WTC11 (cell line): ENCODE data around the gene CELF1. TPM values are rescaled to one million over a fixed set of nuclear protein-coding genes. Genes with fewer than 3 reads are reported as not detected.
A peak's percentile ranks its signal among the peaks of the same experiment; 100 is the strongest.
"Not testable (repeated sequence)": the region's sequence is repeated elsewhere in the genome, so short reads cannot be mapped to it uniquely, and the experiment has no call there.

Experiments used
- ATAC-seq: fragments of 200-7000 bp; cut with Tn5 transposase; 2 replicates; pipeline ENCODE4 v1.10.0; 2021; ENCODE audit warnings: mild to moderate bottlenecking, moderate library complexity
- CTCF ChIA-PET: fragments of 300-600 bp; sonication (Branson Sonifier 250); formaldehyde crosslinking; loops from one replicate; lab custom pipeline; 2021; ENCODE audit warnings: antibody characterized with exemption; lab: Charles Lee
- POLR2A ChIA-PET: fragments of 350-600 bp; sonication (Branson Sonifier 250); formaldehyde crosslinking; loops from one replicate; lab custom pipeline; 2021; ENCODE audit warnings: antibody characterized with exemption; lab: Charles Lee
- DNase-seq: peaks from one replicate; pipeline ENCODE4 v3.0.0; 2021; ENCODE audit warnings: low spot score
- H3K27ac Mint-ChIP-seq: 2 replicates; pipeline ENCODE4 v1.8.0; 2021; ENCODE audit warnings: mixed read lengths
- H3K27me3 Mint-ChIP-seq: 2 replicates; pipeline ENCODE4 v1.8.0; 2021; ENCODE audit warnings: low read depth, mild to moderate bottlenecking, moderate library complexity, mixed read lengths
- H3K36me3 Mint-ChIP-seq: 2 replicates; pipeline ENCODE4 v1.8.0; 2021; ENCODE audit warnings: mixed read lengths
- H3K4me1 Mint-ChIP-seq: 2 replicates; pipeline ENCODE4 v1.8.0; 2022; ENCODE audit warnings: mixed read lengths
- H3K4me3 Mint-ChIP-seq: 2 replicates; pipeline ENCODE4 v1.8.0; 2021; ENCODE audit warnings: mild to moderate bottlenecking, moderate library complexity, mixed read lengths
- H3K9me3 Mint-ChIP-seq: 2 replicates; pipeline ENCODE4 v1.8.0; 2021; ENCODE audit warnings: mixed read lengths
- AFF4 ChIP-seq: sonication (generic); formaldehyde crosslinking; IDR thresholded peaks from 2 replicates; pipeline ENCODE4 v1.8.1; 2023; ENCODE audit warnings: mild to moderate bottlenecking, missing genetic modification reagents, borderline replicate concordance
- ATF3 ChIP-seq: sonication (generic); formaldehyde crosslinking; conservative IDR thresholded peaks from 2 replicates; pipeline ENCODE4 v1.8.1; 2022; ENCODE audit warnings: mild to moderate bottlenecking, missing genetic modification reagents
- CDX4 ChIP-seq: fragments of 250-450 bp; sonication (Bioruptor Pico); IDR thresholded peaks from 2 replicates; pipeline ENCODE4 v1.9.0; 2021; ENCODE audit warnings: moderate library complexity, mild to moderate bottlenecking, inconsistent platforms, borderline replicate concordance
- E2F4 ChIP-seq: sonication (generic); formaldehyde crosslinking; IDR thresholded peaks from 2 replicates; pipeline ENCODE4 v1.8.1; 2022; ENCODE audit warnings: low read depth, mild to moderate bottlenecking, moderate library complexity, missing genetic modification reagents, borderline replicate concordance
- E2F5 ChIP-seq: sonication (generic); formaldehyde crosslinking; IDR thresholded peaks from 2 replicates; pipeline ENCODE4 v1.8.1; 2022; ENCODE audit warnings: mild to moderate bottlenecking, moderate library complexity, missing genetic modification reagents
- ERG ChIP-seq: fragments of 250-450 bp; sonication (Bioruptor Pico); IDR thresholded peaks from 2 replicates; pipeline ENCODE4 v1.8.0; 2021; ENCODE audit warnings: mild to moderate bottlenecking
- FOXP1 ChIP-seq: sonication (generic); formaldehyde crosslinking; IDR thresholded peaks from 2 replicates; pipeline ENCODE4 v1.8.0; 2022; ENCODE audit warnings: missing genetic modification reagents, mild to moderate bottlenecking, moderate library complexity, borderline replicate concordance
- GRHL2 ChIP-seq: fragments of 250-450 bp; sonication (Bioruptor Pico); IDR thresholded peaks from 2 replicates; pipeline ENCODE4 v1.8.0; 2022; ENCODE audit warnings: mild to moderate bottlenecking, moderate library complexity; ENCODE audit not compliant: insufficient replicate concordance, severe bottlenecking
- GTF2I ChIP-seq: fragments of 250-450 bp; sonication (Bioruptor Pico); conservative IDR thresholded peaks from 2 replicates; pipeline ENCODE4 v1.4.0; 2021; ENCODE audit warnings: mild to moderate bottlenecking
- JUN ChIP-seq: sonication (generic); formaldehyde crosslinking; IDR thresholded peaks from 2 replicates; pipeline ENCODE4 v1.8.0; 2023; ENCODE audit warnings: mild to moderate bottlenecking, missing genetic modification reagents
- MAX ChIP-seq: sonication (generic); formaldehyde crosslinking; IDR thresholded peaks from 2 replicates; pipeline ENCODE4 v1.8.0; 2022; ENCODE audit warnings: mild to moderate bottlenecking, missing genetic modification reagents
- MYBL2 ChIP-seq: sonication (generic); formaldehyde crosslinking; IDR thresholded peaks from 2 replicates; pipeline ENCODE4 v1.8.1; 2023; ENCODE audit warnings: mild to moderate bottlenecking, moderate library complexity, missing genetic modification reagents
- NFE2L1 ChIP-seq: sonication (generic); formaldehyde crosslinking; IDR thresholded peaks from 2 replicates; pipeline ENCODE4 v1.8.1; 2023; ENCODE audit warnings: missing genetic modification reagents
- NR2C2 ChIP-seq: sonication (generic); formaldehyde crosslinking; IDR thresholded peaks from 2 replicates; pipeline ENCODE4 v1.8.0; 2022; ENCODE audit warnings: mild to moderate bottlenecking, missing genetic modification reagents
- OVOL2 ChIP-seq: fragments of 250-450 bp; sonication (Bioruptor Pico); IDR thresholded peaks from 2 replicates; pipeline ENCODE4 v1.9.0; 2021; ENCODE audit warnings: mild to moderate bottlenecking, borderline replicate concordance
- PRRX2 ChIP-seq: fragments of 250-450 bp; sonication (Bioruptor Pico); IDR thresholded peaks from 2 replicates; pipeline ENCODE4 v1.8.0; 2021; ENCODE audit warnings: mild to moderate bottlenecking
- RORB ChIP-seq: fragments of 250-450 bp; sonication (Bioruptor Pico); IDR thresholded peaks from 2 replicates; pipeline ENCODE4 v1.9.0; 2021; ENCODE audit warnings: mild to moderate bottlenecking
- SP1 ChIP-seq: sonication (generic); formaldehyde crosslinking; conservative IDR thresholded peaks from 2 replicates; pipeline ENCODE4 v1.8.1; 2022; ENCODE audit warnings: missing genetic modification reagents
- TP53 ChIP-seq: sonication (generic); formaldehyde crosslinking; IDR thresholded peaks from 2 replicates; pipeline ENCODE4 v1.8.1; 2023; ENCODE audit warnings: mild to moderate bottlenecking, missing genetic modification reagents
- ZBTB43 ChIP-seq: sonication (generic); formaldehyde crosslinking; IDR thresholded peaks from 2 replicates; pipeline ENCODE4 v1.8.1; 2023; ENCODE audit warnings: mild to moderate bottlenecking, missing genetic modification reagents
- ZNF232 ChIP-seq: sonication (generic); formaldehyde crosslinking; IDR thresholded peaks from 2 replicates; pipeline ENCODE4 v1.8.0; 2022; ENCODE audit warnings: mild to moderate bottlenecking, missing genetic modification reagents
- ZSCAN18 ChIP-seq: fragments of 250-450 bp; sonication (Bioruptor Pico); IDR thresholded peaks from 2 replicates; pipeline ENCODE4 v2.1.2; 2022; ENCODE audit warnings: mild to moderate bottlenecking, moderate library complexity
- total RNA-seq: library from RNA; stranded (reverse); gene quantifications from 3 replicates; pipeline ENCODE4 v1.2.3, GENCODE V29; 2021

Gene CELF1
- total RNA-seq, 1 experiment from 2014 or later: 177 TPM

GRCh38 chr11:47532597-47533213, 20.2 kb downstream of the CELF1 start:
- ChIA-PET CTCF (interaction anchor here (1.3 to 2.2 kb wide), 2 partner anchors 21 to 33 kb away, joined by 4 to 10 read pairs; no protein-coding TSS in a partner anchor), POLR2A (interaction anchor here (0.6 kb wide), 1 partner anchor 136 kb away, joined by 3 read pairs; no protein-coding TSS in a partner anchor)
- no peak for ATAC-seq
- no peak overlapping the region for H3K27ac Mint-ChIP-seq
- H3K27me3 Mint-ChIP-seq: no peaks in the 10 kb centered on the region
- TF ChIP-seq ATF3 (CRISPR knock-in tag) (no peak), JUN (CRISPR knock-in tag) (no peak)
- no peak overlapping the region for H3K4me3 Mint-ChIP-seq
- H3K4me1 Mint-ChIP-seq: peaks cover 13% of the 10 kb centered on the region; the same call in 1 of the 2 replicates
- no peak for DNase-seq
- peaks cover 3% of the 10 kb centered on the region; the same call in 1 of the 2 replicates for H3K36me3 Mint-ChIP-seq
- H3K9me3 Mint-ChIP-seq: no peaks in the 10 kb centered on the region

- Mint-ChIP-seq H3K9me3 (no peaks in the 10 kb centered on the region), H3K4me3 (no peak overlapping the region), H3K36me3 (peaks cover 3% of the 10 kb centered on the region; the same call in 1 of the 2 replicates)
- POLR2A ChIA-PET: no interaction called here
- DNase-seq: no peak
- TF ChIP-seq MAX (CRISPR knock-in tag) (no peak), TP53 (no peak), FOXP1 (no peak), PRRX2 (no peak), NR2C2 (CRISPR knock-in tag) (no peak), OVOL2 (CRISPR knock-in tag) (no peak), ERG (CRISPR knock-in tag) (no peak), ZNF232 (CRISPR knock-in tag) (no peak), NFE2L1 (CRISPR knock-in tag) (no peak), SP1 (CRISPR knock-in tag) (no peak), AFF4 (CRISPR knock-in tag) (no peak), GRHL2 (CRISPR knock-in tag) (no peak), ZSCAN18 (CRISPR knock-in tag) (no peak), GTF2I (CRISPR knock-in tag) (no peak), E2F4 (no peak), MYBL2 (CRISPR knock-in tag) (no peak), RORB (CRISPR knock-in tag) (no peak), ZBTB43 (CRISPR knock-in tag) (no peak), E2F5 (CRISPR knock-in tag) (no peak), CDX4 (no peak)
- TF ChIP-seq, all 79 proteins: peak for 0
- Mint-ChIP-seq H3K4me1 (peaks cover 17% of the 10 kb centered on the region; the same call in 1 of the 2 replicates), H3K27ac (peak overlapping the region; percentile 41; the same call in 1 of the 2 replicates), H3K27me3 (no peaks in the 10 kb centered on the region)
- CTCF ChIA-PET: no interaction called here
- ATAC-seq: no peak
These were observed 21.3 kb downstream of the CELF1 start for GRCh38 chr11:47531666-47532065.

- POLR2A ChIA-PET, DNase-seq, H3K4me3 Mint-ChIP-seq, H3K36me3 Mint-ChIP-seq, CTCF ChIA-PET, ATAC-seq, H3K27me3 Mint-ChIP-seq, H3K9me3 Mint-ChIP-seq: not testable (repeated sequence)
- Mint-ChIP-seq H3K4me1 (peaks cover 26% of the 10 kb centered on the region), H3K27ac (peak overlapping the region; percentile 94)
These were observed 22.2 kb downstream of the CELF1 start for GRCh38 chr11:47530721-47531120.
